Stimulated activated CD8-positive, alpha-beta memory T cell treated with anti-CD3 and anti-CD28 coated beads, Interleukin-12 subunit alpha, Interleukin-12 subunit beta, amount 100 ng/mL, for 24 hours (primary cell): Measurements from ENCODE around the gene DHRS3.
"Not testable (repeated sequence)": the region's sequence is repeated elsewhere in the genome, so short reads cannot be mapped to it uniquely, and the experiment has no call there.

Experiments used
- DNase-seq: peaks from one replicate; pipeline ENCODE4 v3.0.0-alpha.2; 2020; ENCODE audit errors: extremely low read depth

The DHRS3 gene

GRCh38 chr1:12617901-12618660, at the start of gene DHRS3:
DHRS3 (minus strand) TSS chr1:12618210; CDS start chr1:12617348, 862 bp downstream.
- DNase-seq, result no peak

GRCh38 chr1:12666141-12666735, 48.2 kb upstream of the DHRS3 start:
- DNase-seq, result no peak

GRCh38 chr1:12665511-12665910, 47.5 kb upstream of the DHRS3 start:
- DNase-seq, result no peak

GRCh38 chr1:12662556-12662955, 44.5 kb upstream of the DHRS3 start:
- DNase-seq, result no peak

GRCh38 chr1:12661606-12662219, 43.7 kb upstream of the DHRS3 start:
- DNase-seq, result no peak

GRCh38 chr1:12658531-12659453, 40.8 kb upstream of the DHRS3 start:
- peak; percentile 19 for DNase-seq

GRCh38 chr1:12657885-12658512, 40.0 kb upstream of the DHRS3 start:
- DNase-seq, result not testable (repeated sequence)

GRCh38 chr1:12657060-12657884, 39.3 kb upstream of the DHRS3 start:
- no peak for DNase-seq

- DNase-seq, result no peak
Observed at GRCh38 chr1:12656575-12656974, 38.6 kb upstream of the DHRS3 start.

GRCh38 chr1:12654657-12655056, 36.6 kb upstream of the DHRS3 start:
- DNase-seq, result no peak

GRCh38 chr1:12654004-12654567, 36.1 kb upstream of the DHRS3 start:
- no peak for DNase-seq

GRCh38 chr1:12649971-12650421, 32.0 kb upstream of the DHRS3 start:
- no peak for DNase-seq

GRCh38 chr1:12648741-12649140, 30.7 kb upstream of the DHRS3 start:
- DNase-seq, result no peak

- not testable (repeated sequence) for DNase-seq
Observed at GRCh38 chr1:12645401-12645800, 27.4 kb upstream of the DHRS3 start.

- no peak for DNase-seq
Observed at GRCh38 chr1:12644829-12645228, 26.8 kb upstream of the DHRS3 start.

- DNase-seq, result no peak
Observed at GRCh38 chr1:12644237-12644636, 26.2 kb upstream of the DHRS3 start.

- DNase-seq, result no peak
Observed at GRCh38 chr1:12643785-12644184, 25.8 kb upstream of the DHRS3 start, which contains the start of gene AADACL4. AADACL4 (plus strand) TSS chr1:12644085; CDS start chr1:12644547, 462 bp downstream.

GRCh38 chr1:12643079-12643478, 25.1 kb upstream of the DHRS3 start:
- no peak for DNase-seq

GRCh38 chr1:12640958-12641272, 22.9 kb upstream of the DHRS3 start:
- DNase-seq, result no peak
